Tibial nerve (tissue), 4 donors: Measurements from ENCODE around the gene SNX32. TPM values are rescaled to one million over a fixed set of nuclear protein-coding genes. Genes with fewer than 3 reads are reported as not detected.

Source experiments
- DNase-seq, 2 donors: peaks; one replicate each; pipeline ENCODE4 v3.0.0-alpha.2; 2019; ENCODE audit warnings: low spot score in 2 of 2
- H3K27ac ChIP-seq, 4 donors: fragments of 200-600 bp; sonication (generic) in 3 of 4; one replicate each; pipeline ENCODE4 v1.5.1; 2017 to 2019; ENCODE audit warnings: mild to moderate bottlenecking in 1 of 4
- H3K27me3 ChIP-seq, 2 donors: fragments of 200-600 bp; sonication (generic) in 1 of 2; one replicate each; pipeline versions ENCODE4 v1.5.1 to v1.6.0; 2017 to 2019
- H3K36me3 ChIP-seq, 3 donors: fragments of 200-600 bp; sonication (generic); one replicate each; pipeline ENCODE4 v1.5.1; 2018 to 2019
- H3K4me1 ChIP-seq, 4 donors: fragments of 200-600 bp; sonication (generic) in 3 of 4; one replicate each; pipeline ENCODE4 v1.5.1; 2017 to 2019
- H3K4me3 ChIP-seq, 4 donors: fragments of 200-600 bp; sonication (generic) in 3 of 4; one replicate each; pipeline ENCODE4 v1.5.1; 2017 to 2019; ENCODE audit warnings: mild to moderate bottlenecking in 1 of 4, moderate library complexity in 1 of 4
- H3K9me3 ChIP-seq, 4 donors: fragments of 200-600 bp; sonication (generic) in 3 of 4; one replicate each; pipeline ENCODE4 v1.5.1; 2017 to 2019
- CTCF ChIP-seq, 5 experiments: fragments of 200-600 bp in 3 of 5; fragments of 450-650 bp in 2 of 5; sonication (generic) in 3 of 5; IDR thresholded peaks; one replicate each; pipeline ENCODE4 v1.5.1; 2016 to 2019; ENCODE audit warnings: antibody characterized with exemption in 5 of 5, mild to moderate bottlenecking in 3 of 5, moderate library complexity in 2 of 5
- EP300 ChIP-seq, 2 donors: sonication (generic); formaldehyde crosslinking; IDR thresholded peaks; one replicate each; pipeline ENCODE4 v1.6.1; 2017; ENCODE audit warnings: antibody characterized with exemption in 2 of 2, mild to moderate bottlenecking in 1 of 2
- POLR2A ChIP-seq, 2 donors: fragments of 450-650 bp; IDR thresholded peaks; one replicate each; pipeline ENCODE4 v1.6.1; 2017; ENCODE audit warnings: antibody characterized with exemption in 2 of 2, mild to moderate bottlenecking in 2 of 2, moderate library complexity in 2 of 2
- WGBS, 2 donors: methylation state at CpG; one replicate each; pipeline ENCODE4 v1.1.5; 2018; 5-methylcytosine and 5-hydroxymethylcytosine counted together
- total RNA-seq, 4 donors: library from RNA; depleted of rRNA; stranded (reverse); fragments of >200 nt; gene quantifications; one replicate each; pipeline ENCODE4 v1.1.0, GENCODE V29; 2016

SNX32 gene
- total RNA-seq, 4 donors from 2014 or later, result 0.78 to 2.5 (median 1.5) TPM; not detected in 1

- WGBS, 2 donors, result 65 to 68% methylated on average over 9 to 16 of the region's 16 CpGs
- Histone ChIP-seq H3K27ac (no peak overlapping the region), H3K4me1 (peaks cover 0 to 3% (median 2%) of the 10 kb centered on the region in 4 donors), H3K36me3 (no peaks in the 10 kb centered on the region), H3K9me3 (no peaks in the 10 kb centered on the region), H3K27me3 (peaks cover 0 to 38% of the 10 kb centered on the region in 2 donors), H3K4me3 (no peak overlapping the region)
- no peak for DNase-seq
- no peak for TF ChIP-seq POLR2A (IDR thresholded peaks at IDR 0.05)
- no peak for TF ChIP-seq CTCF (IDR thresholded peaks at IDR 0.05)
- TF ChIP-seq EP300 (IDR thresholded peaks at IDR 0.05), result no peak
Measured at GRCh38 chr11:65793144-65793581, 40.6 kb upstream of the SNX32 start.

- Histone ChIP-seq H3K27me3 (peaks cover 0 to 38% of the 10 kb centered on the region in 2 donors), H3K36me3 (no peaks in the 10 kb centered on the region), H3K9me3 (no peaks in the 10 kb centered on the region), H3K4me1 (no peaks in the 10 kb centered on the region), H3K27ac (no peak overlapping the region), H3K4me3 (no peak overlapping the region)
- no peak for DNase-seq
- WGBS, 2 donors, result 90 to 93% methylated on average over 23 to 24 of the region's 29 CpGs
- TF ChIP-seq EP300 (IDR thresholded peaks at IDR 0.05), result no peak
- no peak for TF ChIP-seq POLR2A (IDR thresholded peaks at IDR 0.05)
- TF ChIP-seq CTCF (IDR thresholded peaks at IDR 0.05), result no peak
Measured at GRCh38 chr11:65793625-65794400, 40.0 kb upstream of the SNX32 start.

- H3K27me3 ChIP-seq, result peaks cover 0 to 37% of the 10 kb centered on the region in 2 donors
- no peak for DNase-seq
- no peaks in the 10 kb centered on the region for H3K4me1 ChIP-seq
- no peaks in the 10 kb centered on the region for H3K9me3 ChIP-seq
- H3K27ac ChIP-seq, result no peak overlapping the region
- 87 to 90% methylated on average over 20 to 35 of the region's 42 CpGs for WGBS, 2 donors
- no peak overlapping the region for H3K4me3 ChIP-seq
- no peak for TF ChIP-seq CTCF (IDR thresholded peaks at IDR 0.05)
- no peak for TF ChIP-seq POLR2A (IDR thresholded peaks at IDR 0.05)
- no peak for TF ChIP-seq EP300 (IDR thresholded peaks at IDR 0.05)
- no peaks in the 10 kb centered on the region for H3K36me3 ChIP-seq
Measured at GRCh38 chr11:65794570-65795510, 38.9 kb upstream of the SNX32 start.

- H3K9me3 ChIP-seq, result no peaks in the 10 kb centered on the region
- no peaks in the 10 kb centered on the region for H3K4me1 ChIP-seq
- DNase-seq, result no peak
- H3K36me3 ChIP-seq, result no peaks in the 10 kb centered on the region
- H3K27ac ChIP-seq, result no peak overlapping the region
- no peak overlapping the region for H3K4me3 ChIP-seq
- peaks cover 0 to 53% of the 10 kb centered on the region in 2 donors for H3K27me3 ChIP-seq
- 59 to 60% methylated on average over 14 to 15 of the region's 15 CpGs for WGBS, 2 donors
- TF ChIP-seq EP300 (IDR thresholded peaks at IDR 0.05), result no peak
- TF ChIP-seq POLR2A (IDR thresholded peaks at IDR 0.05), result no peak
- TF ChIP-seq CTCF (IDR thresholded peaks at IDR 0.05), result no peak
Measured at GRCh38 chr11:65796726-65797601, 36.8 kb upstream of the SNX32 start.
